H9 (cell line): ENCODE results near the gene PHLPP2. TPM values are rescaled to one million over a fixed set of nuclear protein-coding genes. Genes with fewer than 3 reads are reported as not detected.

ENCODE experiments used
- DNase-seq: peaks from one replicate; pipeline ENCODE4 v3.0.0-alpha.2; 2017
- H2AFZ ChIP-seq: one replicate; pipeline ENCODE4 v1.6.1; 2013; ENCODE audit warnings: mild to moderate bottlenecking, low read length, control low read depth, moderate library complexity
- H2AK5ac ChIP-seq: 2 replicates; pipeline ENCODE4 v1.6.1; 2013; ENCODE audit warnings: low read length, control low read depth, mixed read lengths; ENCODE audit not compliant: insufficient read length
- H2BK120ac ChIP-seq: one replicate; pipeline ENCODE4 v1.6.1; 2013; ENCODE audit warnings: low read depth, mild to moderate bottlenecking, low read length, control low read depth, inconsistent platforms; ENCODE audit not compliant: poor library complexity, severe bottlenecking
- H2BK12ac ChIP-seq: 2 replicates; pipeline ENCODE4 v1.6.1; 2013; ENCODE audit warnings: low read length, control low read depth, mixed read lengths, low read depth; ENCODE audit not compliant: insufficient read length
- H2BK15ac ChIP-seq: 2 replicates; pipeline ENCODE4 v1.6.1; 2013; ENCODE audit warnings: low read depth, low read length, control low read depth
- H2BK20ac ChIP-seq: one replicate; pipeline ENCODE4 v1.6.1; 2013; ENCODE audit warnings: low read depth, mild to moderate bottlenecking, low read length, control low read depth, inconsistent platforms; ENCODE audit not compliant: poor library complexity, severe bottlenecking
- H2BK5ac ChIP-seq: 2 replicates; pipeline ENCODE4 v1.6.1; 2013; ENCODE audit warnings: low read length, control low read depth, mixed read lengths; ENCODE audit not compliant: insufficient read length
- H3K14ac ChIP-seq: 2 replicates; pipeline ENCODE4 v1.6.1; 2013; ENCODE audit warnings: low read length, control low read depth; ENCODE audit not compliant: insufficient read depth
- H3K18ac ChIP-seq: 2 replicates; pipeline ENCODE4 v1.6.1; 2013; ENCODE audit warnings: low read depth, mild to moderate bottlenecking, mixed read lengths, low read length, control low read depth; ENCODE audit not compliant: insufficient read length
- H3K23ac ChIP-seq: 2 replicates; pipeline ENCODE4 v1.6.1; 2013; ENCODE audit warnings: low read length, control low read depth, mixed read lengths, low read depth; ENCODE audit not compliant: insufficient read length
- H3K23me2 ChIP-seq: 2 replicates; pipeline ENCODE4 v1.6.1; 2013; ENCODE audit warnings: low read depth, mild to moderate bottlenecking, mixed read lengths, low read length, control low read depth; ENCODE audit not compliant: insufficient read length, poor library complexity, severe bottlenecking
- H3K27ac ChIP-seq: 2 replicates; pipeline ENCODE4 v1.5.1; 2013; ENCODE audit warnings: low read length, control low read depth, mixed read lengths, low read depth; ENCODE audit not compliant: insufficient read length
- H3K27me3 ChIP-seq: 2 replicates; pipeline ENCODE4 v1.6.1; 2013; ENCODE audit warnings: low read length, control low read depth, inconsistent platforms; ENCODE audit not compliant: insufficient read depth
- H3K4ac ChIP-seq: 2 replicates; pipeline ENCODE4 v1.6.1; 2013; ENCODE audit warnings: low read depth, mild to moderate bottlenecking, control low read depth, inconsistent platforms, low read length, moderate library complexity
- H3K4me1 ChIP-seq: 2 replicates; pipeline ENCODE4 v1.6.1; 2013; ENCODE audit warnings: low read length, control low read depth, inconsistent platforms; ENCODE audit not compliant: insufficient read depth
- H3K4me2 ChIP-seq: 2 replicates; pipeline ENCODE4 v1.6.1; 2013; ENCODE audit warnings: low read length, control low read depth, mixed read lengths; ENCODE audit not compliant: insufficient read length, insufficient read depth
- H3K56ac ChIP-seq: 2 replicates; pipeline ENCODE4 v1.6.1; 2013; ENCODE audit warnings: low read depth, mild to moderate bottlenecking, mixed read lengths, low read length, control low read depth; ENCODE audit not compliant: insufficient read length
- H3K79me1 ChIP-seq: 2 replicates; pipeline ENCODE4 v1.6.1; 2013; ENCODE audit warnings: low read depth, mild to moderate bottlenecking, moderate library complexity, low read length, control low read depth, inconsistent platforms; ENCODE audit not compliant: insufficient read depth, poor library complexity, severe bottlenecking
- H3K79me2 ChIP-seq: 2 replicates; pipeline ENCODE4 v1.6.1; 2013; ENCODE audit warnings: low read length, control low read depth, inconsistent platforms; ENCODE audit not compliant: insufficient read depth
- H3K9ac ChIP-seq: 2 replicates; pipeline ENCODE4 v1.6.1; 2013; ENCODE audit warnings: low read length, control low read depth, mixed read lengths; ENCODE audit not compliant: insufficient read length; ENCODE audit errors: extremely low read depth
- H3K9me3 ChIP-seq: one replicate; pipeline ENCODE4 v1.6.1; 2013; ENCODE audit warnings: low read depth, low read length, inconsistent platforms; ENCODE audit not compliant: control insufficient read depth
- H3T11ph ChIP-seq: one replicate; pipeline ENCODE4 v1.6.1; 2013; ENCODE audit warnings: mild to moderate bottlenecking, low read length, control low read depth, inconsistent platforms
- H4K20me1 ChIP-seq: one replicate; pipeline ENCODE4 v1.6.1; 2013; ENCODE audit not compliant: control insufficient read depth, insufficient read length, insufficient read depth
- H4K5ac ChIP-seq: 2 replicates; pipeline ENCODE4 v1.6.1; 2013; ENCODE audit warnings: low read depth, mild to moderate bottlenecking, mixed read lengths, low read length, control low read depth; ENCODE audit not compliant: insufficient read length
- H4K8ac ChIP-seq: replicated peaks from 2 replicates; pipeline ENCODE4 v1.6.1; 2013; ENCODE audit warnings: low read length, control low read depth, mixed read lengths, low read depth; ENCODE audit not compliant: insufficient read length
- H4K91ac ChIP-seq: 2 replicates; pipeline ENCODE4 v1.6.1; 2013; ENCODE audit warnings: low read depth, mild to moderate bottlenecking, moderate library complexity, mixed read lengths, low read length, control low read depth; ENCODE audit not compliant: insufficient read length
- H3K27ac Mint-ChIP-seq, 3 experiments: 2 replicates in 2 of 3; 3 replicates in 1 of 3; pipeline ENCODE4 v1.8.0; 2020 to 2021; ENCODE audit warnings: mixed read lengths in 3 of 3, mild to moderate bottlenecking in 1 of 3, moderate library complexity in 1 of 3
- H3K27me3 Mint-ChIP-seq: 2 replicates; pipeline ENCODE4 v1.8.0; 2021; ENCODE audit warnings: low read depth, mild to moderate bottlenecking, moderate library complexity, mixed read lengths
- H3K36me3 Mint-ChIP-seq, 3 experiments: 2 replicates in 2 of 3; 3 replicates in 1 of 3; pipeline ENCODE4 v1.8.0; 2020 to 2021; ENCODE audit warnings: low read depth in 3 of 3, mixed read lengths in 3 of 3; ENCODE audit not compliant: insufficient read depth in 1 of 3
- H3K4me1 Mint-ChIP-seq, 2 experiments: 2 replicates each; pipeline ENCODE4 v1.8.0; 2020; ENCODE audit warnings: mixed read lengths in 2 of 2
- H3K4me3 Mint-ChIP-seq, 2 experiments: 2 replicates in 1 of 2; 3 replicates in 1 of 2; pipeline ENCODE4 v1.8.0; 2020 to 2021; ENCODE audit warnings: mild to moderate bottlenecking in 2 of 2, mixed read lengths in 2 of 2, moderate library complexity in 1 of 2
- H3K9me3 Mint-ChIP-seq, 2 experiments: 2 replicates in 1 of 2; 3 replicates in 1 of 2; pipeline ENCODE4 v1.8.0; 2020; ENCODE audit warnings: mild to moderate bottlenecking in 2 of 2, mixed read lengths in 2 of 2, moderate library complexity in 1 of 2
- WGBS: extraction: QIAGEN DNeasy Blood & Tissue Kit; methylation state at CpG from one replicate; pipeline ENCODE4 v1.1.7; 2013; ENCODE audit warnings: missing lambda C conversion rate, low lambda C conversion rate, mixed read lengths; ENCODE audit not compliant: insufficient read length; ENCODE audit errors: extremely low coverage; 5-methylcytosine and 5-hydroxymethylcytosine counted together
- total RNA-seq: library from RNA; stranded (reverse); gene quantifications from 2 replicates; pipeline ENCODE4 v1.2.1, GENCODE V29; 2021
- TF ChIP-seq, protein P1 (sequence below): fragments of 200-600 bp; sonication (generic); conservative IDR thresholded peaks from 3 replicates; pipeline ENCODE4 v1.8.0; 2021; ENCODE audit warnings: antibody characterized with exemption, mild to moderate bottlenecking

Gene PHLPP2
- total RNA-seq, 1 experiment from 2014 or later, result 23.2 TPM

DNA sequence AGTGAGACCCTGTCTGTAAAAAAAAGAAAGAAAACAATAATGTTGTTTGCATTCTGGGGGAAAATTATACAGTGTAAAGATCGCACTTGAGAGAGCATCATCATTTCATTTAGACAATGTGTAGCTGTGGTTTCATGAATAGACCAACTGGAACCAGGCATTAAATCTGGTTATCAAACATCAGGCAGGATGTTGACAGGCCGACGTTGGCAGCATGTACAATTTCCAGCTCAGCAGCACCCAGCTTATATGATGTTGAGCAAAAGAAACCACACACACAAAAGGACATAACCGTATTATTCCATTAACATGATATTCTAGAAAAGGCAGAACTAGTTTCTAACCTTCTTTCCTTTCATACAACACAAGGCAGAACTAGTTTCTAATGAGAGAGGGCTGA lies 92.7 kb downstream of the PHLPP2 start:
- no peak overlapping the region for H2BK120ac ChIP-seq
- no peak overlapping the region for H2BK20ac ChIP-seq
- no peak overlapping the region for H2BK15ac ChIP-seq
- TF ChIP-seq, protein P1, sequence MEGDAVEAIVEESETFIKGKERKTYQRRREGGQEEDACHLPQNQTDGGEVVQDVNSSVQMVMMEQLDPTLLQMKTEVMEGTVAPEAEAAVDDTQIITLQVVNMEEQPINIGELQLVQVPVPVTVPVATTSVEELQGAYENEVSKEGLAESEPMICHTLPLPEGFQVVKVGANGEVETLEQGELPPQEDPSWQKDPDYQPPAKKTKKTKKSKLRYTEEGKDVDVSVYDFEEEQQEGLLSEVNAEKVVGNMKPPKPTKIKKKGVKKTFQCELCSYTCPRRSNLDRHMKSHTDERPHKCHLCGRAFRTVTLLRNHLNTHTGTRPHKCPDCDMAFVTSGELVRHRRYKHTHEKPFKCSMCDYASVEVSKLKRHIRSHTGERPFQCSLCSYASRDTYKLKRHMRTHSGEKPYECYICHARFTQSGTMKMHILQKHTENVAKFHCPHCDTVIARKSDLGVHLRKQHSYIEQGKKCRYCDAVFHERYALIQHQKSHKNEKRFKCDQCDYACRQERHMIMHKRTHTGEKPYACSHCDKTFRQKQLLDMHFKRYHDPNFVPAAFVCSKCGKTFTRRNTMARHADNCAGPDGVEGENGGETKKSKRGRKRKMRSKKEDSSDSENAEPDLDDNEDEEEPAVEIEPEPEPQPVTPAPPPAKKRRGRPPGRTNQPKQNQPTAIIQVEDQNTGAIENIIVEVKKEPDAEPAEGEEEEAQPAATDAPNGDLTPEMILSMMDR, result no peak
- H3K14ac ChIP-seq, result no peak overlapping the region
- no peak overlapping the region for H3K9ac ChIP-seq
- H3K79me1 ChIP-seq, result no peaks in the 10 kb centered on the region
- H3K9me3 Mint-ChIP-seq, result no peaks in the 10 kb centered on the region
- H3K9me3 ChIP-seq, result no peaks in the 10 kb centered on the region
- peaks cover 12 to 59% (median 54%) of the 10 kb centered on the region in 3 experiments; a peak in 6 of 7 replicates for H3K36me3 Mint-ChIP-seq
- H3K56ac ChIP-seq, result no peak overlapping the region
- H3K4me2 ChIP-seq, result no peak overlapping the region
- no peak overlapping the region; a peak in 1 of 7 replicates for H3K27ac Mint-ChIP-seq
- DNase-seq, result no peak
- H3K27me3 Mint-ChIP-seq, result no peaks in the 10 kb centered on the region; the same call in 1 of the 2 replicates
- H3K4me3 Mint-ChIP-seq, result no peak overlapping the region
- no peaks in the 10 kb centered on the region for H4K20me1 ChIP-seq
- H3K4me1 ChIP-seq, result peaks cover 3% of the 10 kb centered on the region; the same call in 1 of the 2 replicates
- H3K4ac ChIP-seq, result no peak overlapping the region
- H4K8ac ChIP-seq, result no peak overlapping the region
- H2BK12ac ChIP-seq, result no peak overlapping the region
- H4K91ac ChIP-seq, result no peak overlapping the region
- H3K23ac ChIP-seq, result no peak overlapping the region
- H3T11ph ChIP-seq, result no peak overlapping the region
- no peaks in the 10 kb centered on the region for H3K27me3 ChIP-seq
- no peaks in the 10 kb centered on the region for H3K79me2 ChIP-seq
- H2AFZ ChIP-seq, result no peak overlapping the region
- no peak overlapping the region for H3K27ac ChIP-seq
- WGBS, result no CpG with 5 or more reads among the region's 4 CpGs
- no peak overlapping the region for H4K5ac ChIP-seq
- H3K23me2 ChIP-seq, result no peaks in the 10 kb centered on the region
- H2AK5ac ChIP-seq, result no peak overlapping the region
- H3K18ac ChIP-seq, result no peak overlapping the region
- peaks cover 23 to 27% of the 10 kb centered on the region in 2 experiments for H3K4me1 Mint-ChIP-seq
- no peak overlapping the region for H2BK5ac ChIP-seq
